Liver (tissue), 9 donors: ENCODE measurements around the gene GNPTG. TPM values are rescaled to one million over a fixed set of nuclear protein-coding genes. Genes with fewer than 3 reads are reported as not detected.

Experiments
- DNase-seq: peaks from one replicate; pipeline ENCODE4 v3.0.0-alpha.2; 2017; ENCODE audit warnings: low spot score
- H3K27ac ChIP-seq, 2 donors: one replicate each; pipeline ENCODE4 v1.7.0; 2013; ENCODE audit warnings: inconsistent platforms in 2 of 2, low read length in 2 of 2, control low read depth in 1 of 2, low read depth in 1 of 2, mild to moderate bottlenecking in 1 of 2
- H3K27me3 ChIP-seq, 4 donors: one replicate each; pipeline versions ENCODE4 v1.6.1 to v1.7.0; 2013; ENCODE audit warnings: low read length in 3 of 4, inconsistent platforms in 1 of 4, mild to moderate bottlenecking in 1 of 4, moderate library complexity in 1 of 4; ENCODE audit not compliant: control insufficient read depth in 4 of 4, insufficient read depth in 4 of 4
- H3K36me3 ChIP-seq, 4 donors: one replicate each; pipeline versions ENCODE4 v1.6.1 to v1.7.0; 2013; ENCODE audit warnings: low read length in 3 of 4, mild to moderate bottlenecking in 3 of 4, low read depth in 1 of 4, moderate library complexity in 1 of 4; ENCODE audit not compliant: control insufficient read depth in 4 of 4, insufficient read depth in 3 of 4
- H3K4me1 ChIP-seq, 4 donors: one replicate each; pipeline versions ENCODE4 v1.6.1 to v1.7.0; 2013; ENCODE audit warnings: low read length in 3 of 4, mild to moderate bottlenecking in 3 of 4, moderate library complexity in 1 of 4; ENCODE audit not compliant: control insufficient read depth in 4 of 4, insufficient read depth in 4 of 4
- H3K4me3 ChIP-seq, 3 donors: one replicate each; pipeline versions ENCODE4 v1.6.1 to v1.7.0; 2013; ENCODE audit warnings: low read length in 3 of 3, control low read depth in 1 of 3, low read depth in 1 of 3, mild to moderate bottlenecking in 1 of 3
- H3K9ac ChIP-seq, 2 donors: one replicate each; pipeline ENCODE4 v1.7.0; 2013; ENCODE audit warnings: low read length in 2 of 2, mild to moderate bottlenecking in 2 of 2, moderate library complexity in 2 of 2, control low read depth in 1 of 2, low read depth in 1 of 2
- H3K9me3 ChIP-seq, 4 donors: one replicate each; pipeline versions ENCODE4 v1.6.1 to v1.7.0; 2013; ENCODE audit warnings: low read length in 3 of 4; ENCODE audit not compliant: control insufficient read depth in 4 of 4
- CTCF ChIP-seq: fragments of 150-350 bp; IDR thresholded peaks from 2 replicates; pipeline ENCODE4 v1.5.1; 2017; ENCODE audit warnings: improper control_type of control experiment, low read depth, low read length; ENCODE audit not compliant: missing input control
- EGR1 ChIP-seq, 2 donors: IDR thresholded peaks; 2 replicates each; pipeline ENCODE4 v1.6.1; 2016 to 2018; ENCODE audit warnings: antibody characterized with exemption in 2 of 2, low read depth in 2 of 2
- FOXA1 ChIP-seq: IDR thresholded peaks from 2 replicates; pipeline ENCODE4 v1.6.1; 2016; ENCODE audit warnings: antibody characterized with exemption
- GABPA ChIP-seq, 2 donors: IDR thresholded peaks in 1 of 2; conservative IDR thresholded peaks in 1 of 2; 2 replicates each; pipeline ENCODE4 v1.6.1; 2016; ENCODE audit warnings: antibody characterized with exemption in 2 of 2, mild to moderate bottlenecking in 1 of 2, moderate library complexity in 1 of 2
- HNF4G ChIP-seq: IDR thresholded peaks from 2 replicates; pipeline ENCODE4 v1.6.1; 2016; ENCODE audit warnings: antibody characterized with exemption
- MAX ChIP-seq: IDR thresholded peaks from 2 replicates; pipeline ENCODE4 v1.6.1; 2016; ENCODE audit warnings: antibody characterized with exemption
- NR2F2 ChIP-seq: IDR thresholded peaks from 2 replicates; pipeline ENCODE4 v1.6.1; 2016; ENCODE audit warnings: antibody characterized with exemption
- RAD21 ChIP-seq, 2 donors: IDR thresholded peaks; 2 replicates each; pipeline ENCODE4 v1.6.1; 2016; ENCODE audit warnings: antibody characterized with exemption in 2 of 2, mild to moderate bottlenecking in 2 of 2
- REST ChIP-seq: IDR thresholded peaks from 2 replicates; pipeline ENCODE4 v1.6.1; 2016; ENCODE audit warnings: antibody characterized with exemption, mild to moderate bottlenecking
- YY1 ChIP-seq: IDR thresholded peaks from 2 replicates; pipeline ENCODE4 v1.6.1; 2016; ENCODE audit warnings: antibody characterized with exemption, mild to moderate bottlenecking
- WGBS: extraction: QIAGEN DNeasy Blood & Tissue Kit; methylation state at CpG from one replicate; pipeline ENCODE4 v1.1.7; 2013; 5-methylcytosine and 5-hydroxymethylcytosine counted together
- polyA plus RNA-seq, 2 donors: library from polyadenylated mRNA; stranded (reverse) in 1 of 2; unstranded in 1 of 2; fragments of 200-250 nt in 1 of 2; fragments of >200 nt in 1 of 2; fragmentation: Nextera tagmentation in 1 of 2; extraction: Ambion mirVana in 1 of 2; gene quantifications; one replicate each; pipeline versions ENCODE4 v1.2.1 to v1.2.3, GENCODE V29; 2013 to 2015
- total RNA-seq, 2 donors: library from RNA; depleted of rRNA; stranded (reverse); fragments of >200 nt; gene quantifications; one replicate each; pipeline ENCODE4 v1.2.3, GENCODE V29; 2014
- donor health status: healthy.
- donor health status: healthy.
- donor health status: healthy.
- donor health status: healthy.
- donor health status: healthy.

GNPTG gene
- total and polyA plus RNA-seq, 4 donors, result 24.4 to 79.6 (median 41.0) TPM

GRCh38 chr16:1394367-1394951 is 42.7 kb downstream of the GNPTG start:
- Histone ChIP-seq H3K9ac (no peak overlapping the region), H3K4me3 (no peak overlapping the region), H3K27ac (no peak overlapping the region), H3K4me1 (no peaks in the 10 kb centered on the region), H3K9me3 (no peaks in the 10 kb centered on the region), H3K36me3 (peaks cover 12 to 54% (median 26%) of the 10 kb centered on the region in 4 donors), H3K27me3 (no peaks in the 10 kb centered on the region)
- WGBS, result 92% methylated on average over 19 of the region's 19 CpGs
- TF ChIP-seq REST (no peak), YY1 (no peak), GABPA (IDR thresholded peaks at IDR 0.05 in 1 of 2, conservative IDR thresholded peaks at IDR 0.05 in 1 of 2) (no peak), FOXA1 (no peak), EGR1 (IDR thresholded peaks at IDR 0.05; ENCODE audit: low read depth in 2 of 2) (no peak), CTCF (no peak)
- DNase-seq, result no peak

- no peaks in the 10 kb centered on the region for H3K4me1 ChIP-seq
- no peak overlapping the region for H3K4me3 ChIP-seq
- no peaks in the 10 kb centered on the region for H3K9me3 ChIP-seq
- no peak for DNase-seq
- H3K27me3 ChIP-seq, result no peaks in the 10 kb centered on the region
- 94% methylated on average over 22 of the region's 22 CpGs for WGBS
- TF ChIP-seq HNF4G, result no peak
- no peak for TF ChIP-seq MAX
- TF ChIP-seq REST, result no peak
- TF ChIP-seq RAD21 (IDR thresholded peaks at IDR 0.05), result no peak
- TF ChIP-seq GABPA (IDR thresholded peaks at IDR 0.05 in 1 of 2, conservative IDR thresholded peaks at IDR 0.05 in 1 of 2), result no peak
- TF ChIP-seq NR2F2, result no peak
- H3K36me3 ChIP-seq, result peaks cover 7 to 49% (median 22%) of the 10 kb centered on the region in 4 donors
- H3K27ac ChIP-seq, result no peak overlapping the region
- H3K9ac ChIP-seq, result no peak overlapping the region
These were observed 43.8 kb downstream of the GNPTG start for GRCh38 chr16:1395444-1396031.
